IMR-90 (cell line): ENCODE data around the gene NPAS3. TPM values are rescaled to one million over a fixed set of nuclear protein-coding genes. Genes with fewer than 3 reads are reported as not detected.

Source experiments
- ATAC-seq: fragments of 200-7000 bp; cut with Tn5 transposase; 2 replicates; pipeline ENCODE4 v1.9.1; 2020; ENCODE audit warnings: low read depth, mild to moderate bottlenecking, moderate library complexity
- BruUV-seq: library from RNA; stranded (reverse); fragments of 400-500 nt; replicated peaks from 2 replicates; lab custom pipeline; 2021; lab: Mats Ljungman, UMichigan
- CTCF ChIA-PET: fragments of 300-600 bp; formaldehyde crosslinking; extraction: SDS; loops from one replicate; lab custom pipeline; 2021; ENCODE audit warnings: antibody characterized with exemption; lab: Yijun Ruan, JAX
- POLR2A ChIA-PET: fragments of 300-600 bp; sonication (Branson Sonifier 250); formaldehyde crosslinking; loops from one replicate; lab custom pipeline; 2022; ENCODE audit warnings: antibody characterized with exemption; ENCODE audit not compliant: unreplicated experiment; lab: Charles Lee
- DNase-seq: peaks from one replicate; pipeline ENCODE4 v3.0.0; 2013
- H2AFZ ChIP-seq: replicated peaks from 2 replicates; pipeline ENCODE3; 2013; ENCODE audit warnings: low read length, mild to moderate bottlenecking; ENCODE audit not compliant: poor library complexity
- H2AK5ac ChIP-seq: 2 replicates; pipeline ENCODE4 v1.6.1; 2013; ENCODE audit warnings: low read depth, low read length, inconsistent platforms
- H2AK9ac ChIP-seq: replicated peaks from 2 replicates; pipeline ENCODE3; 2013; ENCODE audit warnings: mild to moderate bottlenecking, low read depth, low read length, moderate library complexity; ENCODE audit not compliant: poor library complexity
- H2BK120ac ChIP-seq: 2 replicates; pipeline ENCODE4 v1.6.1; 2013; ENCODE audit warnings: low read depth, low read length, inconsistent platforms
- H2BK15ac ChIP-seq: 3 replicates; pipeline ENCODE4 v1.6.1; 2013; ENCODE audit warnings: low read depth, low read length, inconsistent platforms
- H2BK20ac ChIP-seq: 2 replicates; pipeline ENCODE4 v1.6.1; 2013; ENCODE audit warnings: low read depth, mild to moderate bottlenecking, inconsistent platforms, low read length, moderate library complexity
- H2BK5ac ChIP-seq: 2 replicates; pipeline ENCODE4 v1.6.1; 2013; ENCODE audit warnings: mild to moderate bottlenecking, low read depth, low read length, inconsistent platforms; ENCODE audit not compliant: poor library complexity, severe bottlenecking
- H3K14ac ChIP-seq: replicated peaks from 2 replicates; pipeline ENCODE4 v1.6.1; 2013; ENCODE audit warnings: low read depth, low read length, inconsistent platforms
- H3K18ac ChIP-seq: 2 replicates; pipeline ENCODE4 v1.6.1; 2013; ENCODE audit warnings: low read depth, low read length, control low read depth
- H3K23ac ChIP-seq: 2 replicates; pipeline ENCODE4 v1.6.1; 2013; ENCODE audit warnings: low read depth, low read length, inconsistent platforms
- H3K27ac ChIP-seq: 2 replicates; pipeline ENCODE4 v1.5.1; 2013; ENCODE audit warnings: mild to moderate bottlenecking, control low read depth, low read length; ENCODE audit not compliant: insufficient read depth
- H3K27me3 ChIP-seq: 2 replicates; pipeline ENCODE4 v1.6.1; 2013; ENCODE audit warnings: low read length; ENCODE audit not compliant: control insufficient read depth, insufficient read depth
- H3K36me3 ChIP-seq: 2 replicates; pipeline ENCODE4 v1.6.1; 2013; ENCODE audit warnings: low read length, mixed read lengths; ENCODE audit not compliant: control insufficient read depth, insufficient read depth
- H3K4ac ChIP-seq: 2 replicates; pipeline ENCODE4 v1.6.1; 2013; ENCODE audit warnings: low read depth, low read length, inconsistent platforms
- H3K4me1 ChIP-seq: 2 replicates; pipeline ENCODE4 v1.6.1; 2013; ENCODE audit warnings: low read length, mixed read lengths; ENCODE audit not compliant: control insufficient read depth, insufficient read depth
- H3K4me2 ChIP-seq: 2 replicates; pipeline ENCODE4 v1.6.1; 2013; ENCODE audit warnings: low read depth, mild to moderate bottlenecking, control low read depth, low read length, moderate library complexity
- H3K4me3 ChIP-seq: 2 replicates; pipeline ENCODE4 v1.5.1; 2013; ENCODE audit warnings: low read depth, mild to moderate bottlenecking, control low read depth, low read length, moderate library complexity; ENCODE audit not compliant: insufficient read depth
- H3K56ac ChIP-seq: 2 replicates; pipeline ENCODE4 v1.6.1; 2013; ENCODE audit warnings: low read length, inconsistent platforms; ENCODE audit not compliant: insufficient read depth; ENCODE audit errors: extremely low read depth
- H3K79me1 ChIP-seq, 2 experiments: 2 replicates each; pipeline ENCODE4 v1.6.1; 2013; ENCODE audit warnings: low read length in 2 of 2, inconsistent platforms in 1 of 2, low read depth in 1 of 2
- H3K9ac ChIP-seq: 2 replicates; pipeline ENCODE4 v1.6.1; 2013; ENCODE audit warnings: low read depth, low read length, control low read depth
- H3K9me1 ChIP-seq: 2 replicates; pipeline ENCODE4 v1.6.1; 2013; ENCODE audit warnings: low read length, inconsistent platforms; ENCODE audit not compliant: insufficient read depth
- H3K9me3 ChIP-seq: 2 replicates; pipeline ENCODE4 v1.6.1; 2013; ENCODE audit warnings: low read length; ENCODE audit not compliant: control insufficient read depth, insufficient read depth
- H4K20me1 ChIP-seq: 2 replicates; pipeline ENCODE4 v1.6.1; 2013; ENCODE audit warnings: low read length, inconsistent platforms; ENCODE audit not compliant: insufficient read depth
- H4K5ac ChIP-seq: 2 replicates; pipeline ENCODE4 v1.6.1; 2013; ENCODE audit warnings: mild to moderate bottlenecking, low read depth, low read length, control low read depth
- H4K8ac ChIP-seq, 2 experiments: 2 replicates each; pipeline ENCODE4 v1.6.1; 2013; ENCODE audit warnings: low read depth in 2 of 2, low read length in 2 of 2, control low read depth in 1 of 2, inconsistent platforms in 1 of 2
- H4K91ac ChIP-seq: 2 replicates; pipeline ENCODE4 v1.6.1; 2013; ENCODE audit warnings: low read depth, low read length, inconsistent platforms; ENCODE audit not compliant: insufficient read depth
- BHLHE40 ChIP-seq: fragments of 150-350 bp; IDR thresholded peaks from 2 replicates; pipeline ENCODE4 v1.6.1; 2016; ENCODE audit warnings: mild to moderate bottlenecking, low read depth, low read length
- CEBPB ChIP-seq: IDR thresholded peaks from 2 replicates; pipeline ENCODE4 v1.6.1; 2012; ENCODE audit warnings: low read depth, low read length, improper control_type of control experiment
- CHD1 ChIP-seq: IDR thresholded peaks from 2 replicates; pipeline ENCODE4 v1.6.1; 2012; ENCODE audit warnings: low read depth, low read length, improper control_type of control experiment
- CTCF ChIP-seq: conservative IDR thresholded peaks from 2 replicates; pipeline ENCODE4 v1.5.1; 2012; ENCODE audit warnings: mild to moderate bottlenecking, low read depth, low read length, improper control_type of control experiment
- ELK1 ChIP-seq: fragments of 150-350 bp; IDR thresholded peaks from 2 replicates; pipeline ENCODE4 v1.6.1; 2016; ENCODE audit warnings: low read depth, mild to moderate bottlenecking, low read length, moderate library complexity, borderline replicate concordance
- FOS ChIP-seq: fragments of 150-350 bp; IDR thresholded peaks from 2 replicates; pipeline ENCODE4 v1.6.1; 2016; ENCODE audit warnings: low read depth, low read length
- MAFK ChIP-seq: IDR thresholded peaks from 2 replicates; pipeline ENCODE4 v1.6.1; 2012; ENCODE audit warnings: low read depth, low read length, improper control_type of control experiment
- MAZ ChIP-seq: IDR thresholded peaks from 2 replicates; pipeline ENCODE4 v1.6.1; 2012; ENCODE audit warnings: low read depth, mild to moderate bottlenecking, low read length, improper control_type of control experiment, moderate library complexity, borderline replicate concordance
- MXI1 ChIP-seq: IDR thresholded peaks from 2 replicates; pipeline ENCODE4 v1.6.1; 2012; ENCODE audit warnings: low read depth, mild to moderate bottlenecking, low read length, moderate library complexity, borderline replicate concordance
- NFE2L2 ChIP-seq: fragments of 150-350 bp; IDR thresholded peaks from 2 replicates; pipeline ENCODE4 v1.6.1; 2016; ENCODE audit warnings: low read depth, mild to moderate bottlenecking, low read length
- POLR2A ChIP-seq: IDR thresholded peaks from 2 replicates; pipeline ENCODE4 v1.6.1; 2012; ENCODE audit warnings: mild to moderate bottlenecking, low read depth, low read length
- RAD21 ChIP-seq: IDR thresholded peaks from 2 replicates; pipeline ENCODE4 v1.6.1; 2012; ENCODE audit warnings: low read length, improper control_type of control experiment
- RCOR1 ChIP-seq: IDR thresholded peaks from 2 replicates; pipeline ENCODE4 v1.6.1; 2012; ENCODE audit warnings: mild to moderate bottlenecking, low read length, improper control_type of control experiment; ENCODE audit not compliant: insufficient replicate concordance
- RFX5 ChIP-seq: IDR thresholded peaks from 2 replicates; pipeline ENCODE4 v1.8.0; 2012; ENCODE audit warnings: low read depth, mild to moderate bottlenecking, low read length, moderate library complexity
- SMC3 ChIP-seq: fragments of 150-350 bp; IDR thresholded peaks from 2 replicates; pipeline ENCODE4 v1.6.1; 2016; ENCODE audit warnings: low read depth, mild to moderate bottlenecking, antibody characterized with exemption, low read length, moderate library complexity
- USF2 ChIP-seq: fragments of 150-350 bp; IDR thresholded peaks from 2 replicates; pipeline ENCODE4 v1.6.1; 2017; ENCODE audit warnings: mild to moderate bottlenecking, antibody characterized with exemption, low read length, low read depth
- WGBS, 2 experiments: methylation state at CpG; one replicate each; pipeline versions ENCODE4 v1.1.5 to v1.1.7; 2013; ENCODE audit warnings: missing lambda C conversion rate in 2 of 2; ENCODE audit not compliant: insufficient read length in 1 of 2; ENCODE audit errors: extremely low coverage in 2 of 2; 5-methylcytosine and 5-hydroxymethylcytosine counted together
- dilution Hi-C: fragments of 300-500 bp; cut with HindIII; formaldehyde crosslinking; loops from one replicate; pipeline ENCODE4 v1.14.3; 2018; ENCODE audit warnings: low sequenced_read_pairs; ENCODE audit not compliant: unreplicated experiment
- in situ Hi-C: fragments of 300-500 bp; cut with MboI; formaldehyde crosslinking; loops from 3 replicates; pipeline ENCODE4 v1.14.3; 2019; ENCODE audit warnings: low sequenced_read_pairs, inconsistent platforms, mixed read lengths
- intact Hi-C: fragments of 100-400 bp; cut with micrococcal nuclease; formaldehyde crosslinking; loops from 2 replicates; pipeline ENCODE4 v1.10.0; 2022
- polyA plus RNA-seq, 3 experiments: library from polyadenylated mRNA; depleted of rRNA; stranded (reverse); fragments of >200 nt; gene quantifications; 2 replicates each; pipeline ENCODE4 v1.2.3, GENCODE V29; 2012; ENCODE audit warnings: low replicate concordance in 1 of 3
- total RNA-seq: library from RNA; depleted of rRNA; stranded (reverse); fragments of >200 nt; gene quantifications from 2 replicates; pipeline ENCODE4 v1.2.3, GENCODE V29; 2012

The NPAS3 gene
- total and polyA plus RNA-seq, 2 of the 4 experiments (the other 2 are of a cell fraction): not detected

GRCh38 chr14:33782923-33783322 lies 844.2 kb downstream of the NPAS3 start:
- ATAC-seq (no peak), DNase-seq (no peak)
- no peaks in the 10 kb centered on the region for H4K20me1 ChIP-seq
- H4K91ac ChIP-seq: no peak overlapping the region
- H3K79me1 ChIP-seq: no peaks in the 10 kb centered on the region
- no peaks in the 10 kb centered on the region for H3K27me3 ChIP-seq
- ChIA-PET POLR2A (no interaction called here), CTCF (interaction anchor here (0.6 kb wide), 2 partner anchors 164 to 846 kb away, joined by 3 read pairs; no protein-coding TSS in a partner anchor)
- H3K9ac ChIP-seq: no peak overlapping the region
- no peak overlapping the region for H2BK5ac ChIP-seq
- H3K4me1 ChIP-seq: no peaks in the 10 kb centered on the region
- no peak overlapping the region for H3K4ac ChIP-seq
- H3K36me3 ChIP-seq: no peaks in the 10 kb centered on the region
- BruUV-seq: no TSS peak
- no peaks in the 10 kb centered on the region for H3K9me3 ChIP-seq
- H3K9me1 ChIP-seq: no peaks in the 10 kb centered on the region
- H3K4me2 ChIP-seq: no peak overlapping the region
- no peak overlapping the region for H2AK5ac ChIP-seq
- intact Hi-C loops (no loop called here), dilution Hi-C loops (loop anchor here (25.0 kb wide), 1 partner anchor 1196 kb away; no protein-coding TSS in a partner anchor), in situ Hi-C loops (no loop called here)
- H3K14ac ChIP-seq: no peak overlapping the region
- H3K4me3 ChIP-seq: no peak overlapping the region
- H2BK20ac ChIP-seq: no peak overlapping the region
- TF ChIP-seq POLR2A: no peak
- no peak for TF ChIP-seq CEBPB
- TF ChIP-seq ELK1: no peak
- no peak for TF ChIP-seq MXI1
- TF ChIP-seq USF2: no peak
- TF ChIP-seq RCOR1: no peak
- TF ChIP-seq CHD1: no peak
- no peak for TF ChIP-seq SMC3
- TF ChIP-seq RAD21: no peak
- no peak for TF ChIP-seq NFE2L2
- no peak for TF ChIP-seq MAZ
- TF ChIP-seq MAFK: no peak
- no peak for TF ChIP-seq CTCF
- TF ChIP-seq FOS: no peak
- TF ChIP-seq RFX5: no peak
- no peak for TF ChIP-seq BHLHE40
- no peak overlapping the region for H3K18ac ChIP-seq
- no peak overlapping the region for H3K56ac ChIP-seq
- 80% methylated on average over 1 of the region's 6 CpGs; no CpG with 5 or more reads in 1 of the 2 experiments for WGBS, 2 experiments
- no peak overlapping the region for H2BK120ac ChIP-seq
- no peak overlapping the region for H4K8ac ChIP-seq
- no peak overlapping the region for H2BK15ac ChIP-seq
- H4K5ac ChIP-seq: no peak overlapping the region
- no peak overlapping the region for H3K27ac ChIP-seq
- no peak overlapping the region for H2AFZ ChIP-seq
- no peak overlapping the region for H3K23ac ChIP-seq
- H2AK9ac ChIP-seq: no peak overlapping the region
